ENCODE results near the gene TOR1B. TPM values are rescaled to one million over a fixed set of nuclear protein-coding genes. Genes with fewer than 3 reads are reported as not detected.

The TOR1B gene
- total RNA-seq, 1 experiment from 2014 or later: 19.0 TPM

DNA sequence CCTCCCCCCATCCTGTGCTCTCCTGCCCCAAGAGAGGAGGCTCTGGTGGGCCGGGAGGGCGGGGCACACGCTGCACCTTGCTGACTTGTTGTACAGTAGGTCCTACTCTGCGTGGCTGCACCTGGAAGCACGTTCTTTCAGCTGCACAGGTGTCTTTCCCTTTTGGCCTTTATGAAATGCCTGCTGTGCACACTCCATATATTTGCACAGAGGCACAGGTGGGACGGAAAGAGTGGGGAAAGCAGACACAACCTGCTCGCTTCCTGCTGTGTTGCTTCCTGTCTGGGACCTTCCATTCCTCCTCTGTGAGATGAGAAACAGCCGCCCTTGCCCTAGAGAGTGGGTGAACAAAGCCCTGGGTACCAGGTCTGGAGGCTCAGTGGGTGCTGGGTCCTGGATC, 37.0 kb downstream of the TOR1B start:
- Histone ChIP-seq H3K9me3 (ENCODE audit: control insufficient read depth in 1 of 2, insufficient read depth in 1 of 2, low read depth in 1 of 2, low read length in 2 of 2) (no peaks in the 10 kb centered on the region), H3K27me3 (ENCODE audit: insufficient read depth, low read length) (no peaks in the 10 kb centered on the region), H2AFZ (ENCODE audit: low read depth, low read length, poor library complexity, severe bottlenecking) (no peak overlapping the region), H3K9ac (ENCODE audit: low read length) (no peak overlapping the region), H4K20me1 (ENCODE audit: insufficient read depth) (no peaks in the 10 kb centered on the region), H3K9me2 (ENCODE audit: insufficient read depth) (no peaks in the 10 kb centered on the region), H3K79me2 (ENCODE audit: insufficient read depth, low read length) (no peaks in the 10 kb centered on the region), H3K4me2 (ENCODE audit: low read length) (no peak overlapping the region), H3K4me3 (replicated peaks in 1 of 2; ENCODE audit: low read depth in 1 of 2, low read length in 2 of 2) (no peak overlapping the region), H3K4me1 (ENCODE audit: control insufficient read depth in 1 of 2, insufficient read depth in 2 of 2, low read length in 2 of 2) (peaks cover 4 to 10% of the 10 kb centered on the region in 2 experiments; a peak in 2 of 4 replicates), H3K36me3 (ENCODE audit: control insufficient read depth in 1 of 2, insufficient read depth in 2 of 2, low read length in 2 of 2) (no peaks in the 10 kb centered on the region), H3K27ac (ENCODE audit: low read depth, low read length) (no peak overlapping the region)
- ChIA-PET RAD21 (ENCODE audit: low non-redundant PET in 1 of 2, low total read pairs in 2 of 2, uncharacterized antibody in 2 of 2, unreplicated experiment in 2 of 2) (no interaction called here), CTCF (no interaction called here), POLR2A (no interaction called here)
- ATAC-seq (no peak), DNase-seq (ENCODE audit: low read depth, low spot score) (no peak)
- BruUV-seq (replicated peaks): no TSS peak
- intact Hi-C loops (cut with micrococcal nuclease): no loop called here
- no peak for TF ChIP-seq CBX3 (IDR thresholded peaks at IDR 0.05; ENCODE audit: low read depth)
- no peak for TF ChIP-seq FOSL1 (IDR thresholded peaks at IDR 0.05; ENCODE audit: low read depth)
- TF ChIP-seq EZH2phosphoT487 (IDR thresholded peaks at IDR 0.05; ENCODE audit: borderline replicate concordance): no peak
- no peak for TF ChIP-seq POLR2AphosphoS5 (IDR thresholded peaks at IDR 0.05; ENCODE audit: low read depth, low read length)
- TF ChIP-seq, protein P1, sequence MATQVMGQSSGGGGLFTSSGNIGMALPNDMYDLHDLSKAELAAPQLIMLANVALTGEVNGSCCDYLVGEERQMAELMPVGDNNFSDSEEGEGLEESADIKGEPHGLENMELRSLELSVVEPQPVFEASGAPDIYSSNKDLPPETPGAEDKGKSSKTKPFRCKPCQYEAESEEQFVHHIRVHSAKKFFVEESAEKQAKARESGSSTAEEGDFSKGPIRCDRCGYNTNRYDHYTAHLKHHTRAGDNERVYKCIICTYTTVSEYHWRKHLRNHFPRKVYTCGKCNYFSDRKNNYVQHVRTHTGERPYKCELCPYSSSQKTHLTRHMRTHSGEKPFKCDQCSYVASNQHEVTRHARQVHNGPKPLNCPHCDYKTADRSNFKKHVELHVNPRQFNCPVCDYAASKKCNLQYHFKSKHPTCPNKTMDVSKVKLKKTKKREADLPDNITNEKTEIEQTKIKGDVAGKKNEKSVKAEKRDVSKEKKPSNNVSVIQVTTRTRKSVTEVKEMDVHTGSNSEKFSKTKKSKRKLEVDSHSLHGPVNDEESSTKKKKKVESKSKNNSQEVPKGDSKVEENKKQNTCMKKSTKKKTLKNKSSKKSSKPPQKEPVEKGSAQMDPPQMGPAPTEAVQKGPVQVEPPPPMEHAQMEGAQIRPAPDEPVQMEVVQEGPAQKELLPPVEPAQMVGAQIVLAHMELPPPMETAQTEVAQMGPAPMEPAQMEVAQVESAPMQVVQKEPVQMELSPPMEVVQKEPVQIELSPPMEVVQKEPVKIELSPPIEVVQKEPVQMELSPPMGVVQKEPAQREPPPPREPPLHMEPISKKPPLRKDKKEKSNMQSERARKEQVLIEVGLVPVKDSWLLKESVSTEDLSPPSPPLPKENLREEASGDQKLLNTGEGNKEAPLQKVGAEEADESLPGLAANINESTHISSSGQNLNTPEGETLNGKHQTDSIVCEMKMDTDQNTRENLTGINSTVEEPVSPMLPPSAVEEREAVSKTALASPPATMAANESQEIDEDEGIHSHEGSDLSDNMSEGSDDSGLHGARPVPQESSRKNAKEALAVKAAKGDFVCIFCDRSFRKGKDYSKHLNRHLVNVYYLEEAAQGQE (IDR thresholded peaks at IDR 0.05; ENCODE audit: low read depth): no peak
- no peak for TF ChIP-seq ZFX (IDR thresholded peaks at IDR 0.05)
- no peak for TF ChIP-seq YY1 (IDR thresholded peaks at IDR 0.05; ENCODE audit: extremely low read depth, insufficient replicate concordance, low read depth, low read length)
- TF ChIP-seq, protein P2, sequence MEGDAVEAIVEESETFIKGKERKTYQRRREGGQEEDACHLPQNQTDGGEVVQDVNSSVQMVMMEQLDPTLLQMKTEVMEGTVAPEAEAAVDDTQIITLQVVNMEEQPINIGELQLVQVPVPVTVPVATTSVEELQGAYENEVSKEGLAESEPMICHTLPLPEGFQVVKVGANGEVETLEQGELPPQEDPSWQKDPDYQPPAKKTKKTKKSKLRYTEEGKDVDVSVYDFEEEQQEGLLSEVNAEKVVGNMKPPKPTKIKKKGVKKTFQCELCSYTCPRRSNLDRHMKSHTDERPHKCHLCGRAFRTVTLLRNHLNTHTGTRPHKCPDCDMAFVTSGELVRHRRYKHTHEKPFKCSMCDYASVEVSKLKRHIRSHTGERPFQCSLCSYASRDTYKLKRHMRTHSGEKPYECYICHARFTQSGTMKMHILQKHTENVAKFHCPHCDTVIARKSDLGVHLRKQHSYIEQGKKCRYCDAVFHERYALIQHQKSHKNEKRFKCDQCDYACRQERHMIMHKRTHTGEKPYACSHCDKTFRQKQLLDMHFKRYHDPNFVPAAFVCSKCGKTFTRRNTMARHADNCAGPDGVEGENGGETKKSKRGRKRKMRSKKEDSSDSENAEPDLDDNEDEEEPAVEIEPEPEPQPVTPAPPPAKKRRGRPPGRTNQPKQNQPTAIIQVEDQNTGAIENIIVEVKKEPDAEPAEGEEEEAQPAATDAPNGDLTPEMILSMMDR (IDR thresholded peaks at IDR 0.05 in 2 of 3, conservative IDR thresholded peaks at IDR 0.05 in 1 of 3; ENCODE audit: borderline replicate concordance in 1 of 3, insufficient read depth in 1 of 3, low read depth in 2 of 3, low read length in 2 of 3): no peak
- TF ChIP-seq SIN3A (IDR thresholded peaks at IDR 0.05; ENCODE audit: low read depth): no peak
- no peak for TF ChIP-seq TCF7L2 (IDR thresholded peaks at IDR 0.05; ENCODE audit: borderline replicate concordance, extremely low read depth, insufficient read depth, insufficient read length)
- no peak for TF ChIP-seq RAD21 (IDR thresholded peaks at IDR 0.05; ENCODE audit: low read depth)
- TF ChIP-seq, protein P3, sequence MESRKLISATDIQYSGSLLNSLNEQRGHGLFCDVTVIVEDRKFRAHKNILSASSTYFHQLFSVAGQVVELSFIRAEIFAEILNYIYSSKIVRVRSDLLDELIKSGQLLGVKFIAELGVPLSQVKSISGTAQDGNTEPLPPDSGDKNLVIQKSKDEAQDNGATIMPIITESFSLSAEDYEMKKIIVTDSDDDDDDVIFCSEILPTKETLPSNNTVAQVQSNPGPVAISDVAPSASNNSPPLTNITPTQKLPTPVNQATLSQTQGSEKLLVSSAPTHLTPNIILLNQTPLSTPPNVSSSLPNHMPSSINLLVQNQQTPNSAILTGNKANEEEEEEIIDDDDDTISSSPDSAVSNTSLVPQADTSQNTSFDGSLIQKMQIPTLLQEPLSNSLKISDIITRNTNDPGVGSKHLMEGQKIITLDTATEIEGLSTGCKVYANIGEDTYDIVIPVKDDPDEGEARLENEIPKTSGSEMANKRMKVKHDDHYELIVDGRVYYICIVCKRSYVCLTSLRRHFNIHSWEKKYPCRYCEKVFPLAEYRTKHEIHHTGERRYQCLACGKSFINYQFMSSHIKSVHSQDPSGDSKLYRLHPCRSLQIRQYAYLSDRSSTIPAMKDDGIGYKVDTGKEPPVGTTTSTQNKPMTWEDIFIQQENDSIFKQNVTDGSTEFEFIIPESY (IDR thresholded peaks at IDR 0.05; ENCODE audit: extremely low read depth, insufficient replicate concordance, low read length): no peak
- TF ChIP-seq CEBPB (IDR thresholded peaks at IDR 0.05; ENCODE audit: low read depth): no peak
- TF ChIP-seq, protein P4, sequence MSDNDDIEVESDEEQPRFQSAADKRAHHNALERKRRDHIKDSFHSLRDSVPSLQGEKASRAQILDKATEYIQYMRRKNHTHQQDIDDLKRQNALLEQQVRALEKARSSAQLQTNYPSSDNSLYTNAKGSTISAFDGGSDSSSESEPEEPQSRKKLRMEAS (IDR thresholded peaks at IDR 0.05): no peak
- no peak for TF ChIP-seq POLR2A (IDR thresholded peaks at IDR 0.05; ENCODE audit: borderline replicate concordance, extremely low read depth, insufficient read depth, insufficient read length)
- TF ChIP-seq EZH2 (IDR thresholded peaks at IDR 0.05): no peak
- TF ChIP-seq ZNF274 (IDR thresholded peaks at IDR 0.05; ENCODE audit: low read depth, low read length): no peak
- TF ChIP-seq EGR1 (IDR thresholded peaks at IDR 0.05; ENCODE audit: low read depth): no peak
- TF ChIP-seq SRF (IDR thresholded peaks at IDR 0.05; ENCODE audit: low read depth): no peak
